GM10248 (cell line): Measurements from ENCODE around the gene THAP11.
A peak's percentile ranks its signal among the peaks of the same experiment; 100 is the strongest.

Experiments
- CTCF ChIA-PET: fragments of 300-600 bp; sonication (Branson Sonifier 250); formaldehyde crosslinking; extraction: SDS; loops from one replicate; lab custom pipeline; 2021; ENCODE audit warnings: antibody characterized with exemption; lab: Yijun Ruan, JAX
- POLR2A ChIA-PET: fragments of 350-650 bp; sonication (Branson Sonifier 250); formaldehyde crosslinking; extraction: SDS; loops from one replicate; lab custom pipeline; 2020; ENCODE audit warnings: antibody characterized with exemption; lab: Yijun Ruan, JAX
- DNase-seq: peaks from one replicate; pipeline ENCODE4 v3.0.0; 2012; ENCODE audit errors: extremely low spot score
- TF ChIP-seq, protein P1 (sequence below): IDR thresholded peaks from 2 replicates; pipeline ENCODE4 v1.5.1; 2012; ENCODE audit warnings: mild to moderate bottlenecking, low read depth; ENCODE audit errors: extremely low read depth, missing control alignments, control extremely low read depth

Gene THAP11

DNA sequence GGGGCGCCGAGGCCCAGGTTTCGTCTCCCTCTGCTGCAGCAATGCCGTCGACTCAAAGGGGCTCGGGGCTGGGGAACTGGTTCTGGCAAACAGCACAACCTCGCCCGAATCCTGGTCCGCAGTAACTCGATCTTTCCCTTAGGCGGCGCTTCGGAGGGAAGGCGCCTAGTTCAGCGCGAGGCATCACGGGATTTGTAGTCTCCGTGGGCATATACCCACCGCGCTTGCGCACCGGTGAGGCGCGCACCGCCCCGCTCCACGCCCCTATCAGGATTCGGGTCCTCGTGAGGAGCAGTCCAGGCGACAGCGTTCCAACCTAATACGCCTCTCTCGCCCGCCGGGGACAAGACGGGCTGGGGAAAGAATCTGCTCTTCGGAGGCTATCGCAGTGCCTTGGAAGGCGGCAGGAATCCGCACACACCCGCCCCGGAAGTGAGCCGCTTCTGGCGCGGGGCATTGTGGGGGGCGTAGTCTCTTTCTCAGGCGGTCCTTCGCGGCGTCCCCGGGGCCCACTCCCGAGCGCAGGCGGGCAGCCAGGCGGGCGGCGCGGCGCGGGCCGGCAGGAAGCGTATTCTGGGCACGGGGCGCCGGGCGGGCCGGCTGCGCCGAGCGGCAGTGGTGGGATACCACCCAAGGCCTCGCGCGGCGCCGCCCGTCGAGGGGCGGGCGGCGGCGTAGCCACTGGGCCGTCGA lies at the start of gene THAP11:
Gene THAP11, plus strand, starts transcription at position 505 of the 693 bp plus-strand sequence. CDS start 235 bp downstream, outside the sequence.
- peak; percentile 92 for DNase-seq
- ChIA-PET CTCF (interaction anchor here (1.0 to 1.5 kb wide), 4 partner anchors 21 to 230 kb away, joined by 3 to 10 read pairs (median 3); no protein-coding TSS in a partner anchor), POLR2A (no interaction called here)
- TF ChIP-seq, protein P1, sequence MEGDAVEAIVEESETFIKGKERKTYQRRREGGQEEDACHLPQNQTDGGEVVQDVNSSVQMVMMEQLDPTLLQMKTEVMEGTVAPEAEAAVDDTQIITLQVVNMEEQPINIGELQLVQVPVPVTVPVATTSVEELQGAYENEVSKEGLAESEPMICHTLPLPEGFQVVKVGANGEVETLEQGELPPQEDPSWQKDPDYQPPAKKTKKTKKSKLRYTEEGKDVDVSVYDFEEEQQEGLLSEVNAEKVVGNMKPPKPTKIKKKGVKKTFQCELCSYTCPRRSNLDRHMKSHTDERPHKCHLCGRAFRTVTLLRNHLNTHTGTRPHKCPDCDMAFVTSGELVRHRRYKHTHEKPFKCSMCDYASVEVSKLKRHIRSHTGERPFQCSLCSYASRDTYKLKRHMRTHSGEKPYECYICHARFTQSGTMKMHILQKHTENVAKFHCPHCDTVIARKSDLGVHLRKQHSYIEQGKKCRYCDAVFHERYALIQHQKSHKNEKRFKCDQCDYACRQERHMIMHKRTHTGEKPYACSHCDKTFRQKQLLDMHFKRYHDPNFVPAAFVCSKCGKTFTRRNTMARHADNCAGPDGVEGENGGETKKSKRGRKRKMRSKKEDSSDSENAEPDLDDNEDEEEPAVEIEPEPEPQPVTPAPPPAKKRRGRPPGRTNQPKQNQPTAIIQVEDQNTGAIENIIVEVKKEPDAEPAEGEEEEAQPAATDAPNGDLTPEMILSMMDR, result peak; percentile 87

DNA sequence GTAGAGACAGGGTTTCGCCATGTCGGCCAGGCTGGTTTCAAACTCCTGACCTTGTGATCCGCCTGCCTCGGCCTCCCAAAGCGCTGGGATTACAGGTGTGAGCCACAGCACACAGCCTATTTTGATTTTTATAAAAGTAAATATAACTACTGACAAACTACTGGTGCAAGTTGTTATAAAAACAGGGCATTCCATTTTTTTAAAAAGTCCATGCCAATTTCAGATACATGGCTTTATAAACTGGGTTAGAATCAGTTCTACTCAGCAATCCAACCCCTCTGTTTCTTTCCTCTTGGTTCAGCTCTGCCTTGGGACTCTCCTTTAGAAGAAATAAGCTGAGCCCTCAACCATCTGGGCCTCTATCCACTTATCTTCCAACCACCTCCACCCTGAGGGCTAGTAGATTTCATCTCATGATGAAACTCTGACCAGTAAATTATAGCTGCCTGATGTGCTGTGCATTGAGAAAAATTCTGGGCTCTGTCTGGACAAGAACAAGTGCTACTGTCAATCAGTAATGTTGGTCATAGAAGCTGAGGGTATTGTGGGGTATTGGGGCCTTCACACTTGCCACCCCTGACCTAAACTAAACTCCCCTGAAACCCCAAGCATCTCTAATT lies 45.9 kb upstream of the THAP11 start:
- TF ChIP-seq, protein P1, result no peak
- POLR2A ChIA-PET, result interaction anchor here (0.7 kb wide), 2 partner anchors 77 to 174 kb away, joined by 3 read pairs; no protein-coding TSS in a partner anchor
- CTCF ChIA-PET, result interaction anchor here (0.8 to 2.6 kb wide), 3 partner anchors 11 to 21 kb away, joined by 3 to 10 read pairs (median 5); partner anchors contain the start of genes RANBP10 and TSNAXIP1
- no peak for DNase-seq

DNA sequence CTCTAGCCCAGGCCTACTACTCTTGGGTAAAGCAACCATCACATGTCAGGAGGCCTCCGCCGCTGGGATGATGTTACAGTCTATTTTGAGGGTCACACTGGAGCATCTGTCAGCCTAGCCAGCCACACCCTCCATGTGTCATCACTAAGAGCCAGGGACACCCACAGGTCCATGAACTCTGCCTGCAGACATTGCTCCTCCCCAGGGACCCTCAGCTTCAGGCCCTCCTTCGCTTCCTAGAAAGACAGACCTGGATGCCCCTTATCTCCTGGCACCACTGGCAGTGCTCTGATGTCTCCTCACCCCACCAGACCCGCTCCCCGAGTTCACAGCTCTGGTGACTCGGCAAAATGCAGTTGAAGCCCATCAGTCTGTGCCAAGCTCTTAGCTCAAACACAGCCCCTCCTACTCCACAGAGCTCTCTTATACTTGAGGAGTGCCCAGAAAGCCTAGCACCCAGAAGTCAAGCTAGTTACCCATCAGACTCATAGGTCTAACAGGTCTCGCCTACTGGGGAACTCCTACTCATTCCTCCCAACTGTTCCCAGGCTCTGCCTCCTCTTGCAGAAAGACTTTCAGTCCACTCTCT lies 41.7 kb upstream of the THAP11 start:
- CTCF ChIA-PET, result interaction anchor here (1.0 to 4.4 kb wide), 5 partner anchors 12 to 128 kb away, joined by 3 to 41 read pairs (median 4); no protein-coding TSS in a partner anchor
- TF ChIP-seq, protein P1, result no peak
- POLR2A ChIA-PET, result no interaction called here
- peak; percentile 2 for DNase-seq

DNA sequence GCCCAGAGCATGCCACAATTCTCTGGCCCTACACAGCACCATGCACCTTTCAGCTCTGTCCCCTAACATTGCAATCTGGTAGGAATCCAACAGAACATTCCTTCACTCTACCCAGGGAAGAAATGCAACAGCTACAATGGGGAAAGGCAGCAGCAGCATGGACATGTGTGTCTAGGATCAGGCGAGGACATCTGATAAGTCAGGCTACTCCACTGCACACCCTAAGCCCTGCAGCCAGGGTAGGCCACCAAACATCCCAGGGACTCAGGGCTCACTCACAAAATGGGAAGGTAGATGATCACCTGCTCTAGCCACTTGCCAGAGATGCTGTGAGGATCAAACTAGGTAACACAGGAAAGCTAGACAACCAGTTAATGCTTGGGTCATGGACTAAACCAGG lies 40.9 kb upstream of the THAP11 start:
- POLR2A ChIA-PET, result interaction anchor here (0.7 kb wide), 1 partner anchor 129 kb away, joined by 5 read pairs; no protein-coding TSS in a partner anchor
- CTCF ChIA-PET, result interaction anchor here (1.0 to 4.4 kb wide), 4 partner anchors 11 to 129 kb away, joined by 3 to 41 read pairs (median 6); no protein-coding TSS in a partner anchor
- no peak for DNase-seq
- TF ChIP-seq, protein P1, result no peak

DNA sequence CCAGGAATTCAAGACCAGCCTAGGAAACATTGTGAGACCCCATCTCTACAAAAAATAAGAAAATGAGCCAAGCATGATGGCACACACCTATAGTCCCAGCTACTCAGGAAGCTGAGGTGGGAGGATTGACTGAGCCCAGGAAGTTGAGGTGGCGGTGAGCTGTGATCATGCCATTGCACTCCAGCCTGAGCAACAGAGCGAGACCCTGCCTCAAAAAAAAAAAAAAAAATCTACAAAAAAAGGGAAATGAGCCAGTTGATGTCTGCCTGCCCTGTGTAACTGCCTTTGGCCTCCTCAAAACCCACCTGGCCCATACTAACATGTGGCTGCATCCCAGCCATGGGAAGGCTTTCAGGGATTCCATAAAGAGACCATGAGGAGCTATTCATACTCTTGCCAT lies 40.2 kb upstream of the THAP11 start:
- TF ChIP-seq, protein P1, result no peak
- POLR2A ChIA-PET, result interaction anchor here (0.5 to 0.7 kb wide), 3 partner anchors 128 to 910 kb away, joined by 3 to 8 read pairs (median 5); no protein-coding TSS in a partner anchor
- CTCF ChIA-PET, result interaction anchor here (1.6 to 4.4 kb wide), 4 partner anchors 14 to 280 kb away, joined by 4 to 41 read pairs (median 8); no protein-coding TSS in a partner anchor
- no peak for DNase-seq

DNA sequence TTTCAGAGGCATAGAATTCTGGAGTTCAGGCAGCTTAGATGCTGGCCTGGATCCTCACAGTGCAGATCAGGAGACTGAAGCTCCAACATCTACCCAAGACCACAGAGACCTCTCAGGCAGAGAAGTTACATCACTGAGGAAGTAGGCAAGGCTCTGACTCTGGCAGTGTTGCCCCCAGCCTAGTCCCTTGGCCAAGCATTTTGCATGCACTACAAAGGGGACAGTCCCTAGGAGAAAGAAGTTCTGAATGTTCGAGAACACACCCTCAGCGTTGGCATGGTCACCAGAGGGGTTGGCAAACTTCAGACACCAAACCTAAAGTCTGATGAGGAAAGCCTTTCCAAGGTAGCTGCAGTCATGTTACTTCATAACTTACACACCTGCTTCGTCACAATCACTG lies 38.2 kb upstream of the THAP11 start:
- ChIA-PET POLR2A (no interaction called here), CTCF (interaction anchor here (1.1 to 4.4 kb wide), 3 partner anchors 12 to 283 kb away, joined by 3 to 41 read pairs (median 8); no protein-coding TSS in a partner anchor)
- TF ChIP-seq, protein P1, result no peak
- DNase-seq, result no peak
